ENCODE measurements around the gene TFAP2B.

The TFAP2B gene

GRCh38 chr6:50819466-50819903 is 814 bp downstream of the TFAP2B start:
- no peak for TF ChIP-seq CTCF (IDR thresholded peaks at IDR 0.05; ENCODE audit: low read depth, low read length)
- no peak overlapping the region for H3K4me3 ChIP-seq (ENCODE audit: low read depth, low read length)

GRCh38 chr6:50819904-50820868 is 1.5 kb downstream of the TFAP2B start:
- no peak overlapping the region for H3K4me3 ChIP-seq (ENCODE audit: low read depth, low read length)
- no peak for TF ChIP-seq CTCF (IDR thresholded peaks at IDR 0.05; ENCODE audit: low read depth, low read length)

GRCh38 chr6:50820869-50821264 is 2.2 kb downstream of the TFAP2B start:
- no peak overlapping the region for H3K4me3 ChIP-seq (ENCODE audit: low read depth, low read length)
- no peak for TF ChIP-seq CTCF (IDR thresholded peaks at IDR 0.05; ENCODE audit: low read depth, low read length)

GRCh38 chr6:50821441-50822077 is 2.9 kb downstream of the TFAP2B start:
- TF ChIP-seq CTCF (IDR thresholded peaks at IDR 0.05; ENCODE audit: low read depth, low read length), result no peak
- H3K4me3 ChIP-seq (ENCODE audit: low read depth, low read length), result no peak overlapping the region

GRCh38 chr6:50822078-50822476 is 3.4 kb downstream of the TFAP2B start:
- no peak overlapping the region for H3K4me3 ChIP-seq (ENCODE audit: low read depth, low read length)
- no peak for TF ChIP-seq CTCF (IDR thresholded peaks at IDR 0.05; ENCODE audit: low read depth, low read length)

GRCh38 chr6:50823094-50823920 is 4.6 kb downstream of the TFAP2B start:
- no peak for TF ChIP-seq CTCF (IDR thresholded peaks at IDR 0.05; ENCODE audit: low read depth, low read length)
- no peak overlapping the region for H3K4me3 ChIP-seq (ENCODE audit: low read depth, low read length)
